ENCODE measurements around the gene CHPF2. TPM values are rescaled to one million over a fixed set of nuclear protein-coding genes. Genes with fewer than 3 reads are reported as not detected.
A peak's percentile ranks its signal among the peaks of the same experiment; 100 is the strongest.

Gene CHPF2
- total RNA-seq, 4 donors from 2014 or later: 18.0 to 38.1 (median 25.7) TPM

GRCh38 chr7:151194188-151194587, 38.1 kb upstream of the CHPF2 start:
- Histone ChIP-seq H3K27me3 (peaks cover 34% of the 10 kb centered on the region), H3K4me3 (no peak overlapping the region), H3K36me3 (no peaks in the 10 kb centered on the region), H3K9me3 (no peaks in the 10 kb centered on the region), H3K27ac (no peak overlapping the region), H3K4me1 (peaks cover 0 to 4% (median 0%) of the 10 kb centered on the region in 3 donors)
- 82% methylated on average over 3 of the region's 7 CpGs; no CpG with 5 or more reads in 1 of the 2 donors for WGBS, 2 donors (ENCODE audit: low coverage in 1 of 2)
- TF ChIP-seq EP300 (IDR thresholded peaks at IDR 0.05) (no peak), POLR2A (IDR thresholded peaks at IDR 0.05) (no peak), POLR2AphosphoS5 (IDR thresholded peaks at IDR 0.05) (no peak), CTCF (IDR thresholded peaks at IDR 0.05) (no peak)
- ATAC-seq: no peak

DNA sequence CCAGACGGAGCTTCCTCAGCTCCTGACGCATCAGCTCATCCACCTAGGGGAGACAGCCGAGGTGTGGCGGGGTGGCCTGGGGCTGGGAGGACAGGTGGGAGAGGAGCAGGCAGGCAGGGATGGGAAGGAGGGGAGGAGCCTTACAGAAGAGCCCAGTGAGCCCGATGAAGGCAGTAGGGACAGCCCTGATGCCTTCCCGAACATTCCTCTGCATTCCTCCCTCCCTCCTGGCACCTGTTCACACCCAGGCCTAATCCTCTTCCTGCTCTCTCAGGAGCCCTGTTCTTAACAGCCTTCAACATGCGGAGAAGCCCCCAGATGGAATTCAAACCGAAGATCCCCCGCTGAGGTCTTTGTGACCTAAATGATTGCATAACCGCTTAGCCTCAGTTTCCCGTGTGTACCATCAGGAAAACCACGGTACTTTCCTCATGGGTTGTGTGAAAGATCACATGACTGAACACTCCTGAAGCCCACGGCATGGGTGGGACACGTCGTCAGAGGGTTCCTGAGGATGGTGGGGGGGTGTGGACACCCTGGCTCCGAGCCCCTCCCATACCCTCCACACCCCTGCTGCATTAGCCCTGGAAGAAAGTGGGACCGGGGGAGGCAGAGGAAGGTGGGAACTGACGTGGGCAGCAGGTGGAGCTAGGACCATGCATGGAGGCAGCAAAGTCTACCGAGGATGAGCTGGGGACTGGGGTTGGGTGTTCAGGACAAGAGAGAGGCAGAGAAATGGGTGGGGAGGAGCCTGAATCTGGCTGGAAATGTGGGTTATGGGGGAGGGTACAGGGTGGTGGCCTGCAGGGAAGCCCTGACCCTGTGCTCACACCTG, 36.5 kb upstream of the CHPF2 start:
- TF ChIP-seq POLR2AphosphoS5 (IDR thresholded peaks at IDR 0.05): no peak
- TF ChIP-seq CTCF (IDR thresholded peaks at IDR 0.05): no peak
- no peak for TF ChIP-seq POLR2A (IDR thresholded peaks at IDR 0.05)
- no peak for TF ChIP-seq EP300 (IDR thresholded peaks at IDR 0.05)
- Histone ChIP-seq H3K4me1 (peaks cover 0 to 13% (median 0%) of the 10 kb centered on the region in 3 donors), H3K36me3 (no peaks in the 10 kb centered on the region), H3K9me3 (no peaks in the 10 kb centered on the region), H3K4me3 (no peak overlapping the region), H3K27me3 (peaks cover 34% of the 10 kb centered on the region), H3K27ac (no peak overlapping the region)
- no peak for ATAC-seq
- whole genome bisulfite sequencing, 2 donors (ENCODE audit: low coverage in 1 of 2): 26 to 27% methylated on average over 2 to 4 of the region's 19 CpGs

- Histone ChIP-seq H3K36me3 (no peaks in the 10 kb centered on the region), H3K27ac (no peak overlapping the region), H3K9me3 (no peaks in the 10 kb centered on the region), H3K27me3 (peaks cover 22% of the 10 kb centered on the region), H3K4me3 (no peak overlapping the region), H3K4me1 (peaks cover 0 to 13% (median 0%) of the 10 kb centered on the region in 3 donors)
- no peak for TF ChIP-seq POLR2A (IDR thresholded peaks at IDR 0.05)
- no peak for TF ChIP-seq POLR2AphosphoS5 (IDR thresholded peaks at IDR 0.05)
- TF ChIP-seq EP300 (IDR thresholded peaks at IDR 0.05): no peak
- no peak for TF ChIP-seq CTCF (IDR thresholded peaks at IDR 0.05)
- ATAC-seq: no peak
These were observed 34.4 kb upstream of the CHPF2 start for GRCh38 chr7:151197932-151198331.

GRCh38 chr7:151198945-151199848, 33.1 kb upstream of the CHPF2 start:
- 39 to 69% methylated on average over 3 to 15 of the region's 30 CpGs for WGBS, 2 donors (ENCODE audit: low coverage in 1 of 2)
- no peak overlapping the region for H3K27ac ChIP-seq
- peaks cover 0 to 13% (median 0%) of the 10 kb centered on the region in 3 donors for H3K4me1 ChIP-seq
- TF ChIP-seq POLR2A (IDR thresholded peaks at IDR 0.05) (no peak), EP300 (IDR thresholded peaks at IDR 0.05) (no peak), POLR2AphosphoS5 (IDR thresholded peaks at IDR 0.05) (no peak), CTCF (IDR thresholded peaks at IDR 0.05) (no peak)
- H3K4me3 ChIP-seq: no peak overlapping the region
- no peaks in the 10 kb centered on the region for H3K36me3 ChIP-seq
- peak; percentile 20 for ATAC-seq
- no peaks in the 10 kb centered on the region for H3K9me3 ChIP-seq
- H3K27me3 ChIP-seq: peaks cover 34% of the 10 kb centered on the region
